ENCODE results near the gene C12orf56. TPM values are rescaled to one million over a fixed set of nuclear protein-coding genes. Genes with fewer than 3 reads are reported as not detected.

C12orf56 gene
- total and polyA plus RNA-seq, 9 of the 15 experiments (the other 6 are each of a cell fraction or from before 2014, with no cell fraction given): 0.40 to 4.8 (median 1.2) TPM

DNA sequence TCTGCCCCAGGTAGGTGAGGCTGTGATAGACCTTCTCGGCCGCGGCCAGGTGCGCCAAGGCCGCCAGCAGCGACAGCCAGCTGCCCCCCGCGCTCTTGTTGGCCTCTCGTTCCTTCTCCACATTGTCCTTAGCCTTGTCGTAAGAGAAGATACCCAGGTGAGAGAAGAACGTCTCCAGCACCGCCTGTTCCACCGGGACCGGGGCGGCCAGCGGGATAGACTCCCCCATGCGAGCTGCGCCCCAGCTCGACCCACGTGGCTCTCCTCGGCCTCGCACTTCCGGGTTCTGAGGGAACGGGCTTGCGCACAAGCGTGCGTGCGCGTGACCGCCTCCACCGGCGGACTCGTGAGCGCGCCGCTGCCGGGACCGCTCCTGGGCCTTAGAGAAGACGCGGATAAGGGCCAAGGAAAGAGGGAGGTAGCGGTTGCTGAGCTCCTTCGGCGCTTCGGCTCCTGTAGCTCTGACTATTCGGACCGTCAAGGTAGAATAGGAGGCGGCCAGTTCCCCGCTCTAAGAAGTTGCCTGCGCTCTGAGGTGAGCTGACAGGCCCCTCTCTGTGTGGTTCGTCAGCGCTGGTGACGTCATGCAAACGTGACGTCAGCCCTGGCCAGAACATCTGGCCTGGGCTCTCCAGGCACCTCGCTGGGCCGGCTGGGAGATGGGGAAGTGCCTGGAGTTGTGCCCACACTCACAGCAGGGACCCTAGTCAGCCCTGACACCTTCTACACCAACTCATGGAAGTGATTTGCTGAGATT, 168.4 kb downstream of the C12orf56 start, which contains the start of gene KICS2 (continued):
- TF ChIP-seq REST (IDR thresholded peaks at IDR 0.05; ENCODE audit: borderline replicate concordance) (peak; percentile 19; the same call in 1 of the 2 replicates), REST (CRISPR knock-in tag; IDR thresholded peaks at IDR 0.05; ENCODE audit: low read depth) (no peak), BHLHE40 (IDR thresholded peaks at IDR 0.05; ENCODE audit: low read length) (peak; percentile 41; the same call in 1 of the 2 replicates), NONO (IDR thresholded peaks at IDR 0.05; ENCODE audit: low read depth in 2 of 2, low read length in 1 of 2) (no peak), ZNF584 (CRISPR knock-in tag; IDR thresholded peaks at IDR 0.05; ENCODE audit: low read depth) (peak; percentile 72; the same call in 1 of the 2 replicates), ARID1B (IDR thresholded peaks at IDR 0.05) (no peak), ETV5 (CRISPR knock-in tag; IDR thresholded peaks at IDR 0.05; ENCODE audit: low read depth) (0 out of 2 replicates have a peak, but pooled peaks have one; percentile 47), MYC (IDR thresholded peaks at IDR 0.05; ENCODE audit: low read depth, low read length) (peak; percentile 100), MYC (CRISPR knock-in tag; IDR thresholded peaks at IDR 0.05; ENCODE audit: borderline replicate concordance, low read depth) (peak; percentile 98; the same call in 1 of the 2 replicates), ZNF311 (CRISPR knock-in tag; IDR thresholded peaks at IDR 0.05) (0 out of 2 replicates have a peak, but pooled peaks have one; percentile 11), EP400 (IDR thresholded peaks at IDR 0.05) (peak; percentile 98), IRF1 (CRISPR knock-in tag; IDR thresholded peaks at IDR 0.05; ENCODE audit: borderline replicate concordance) (peak; percentile 81; the same call in 1 of the 2 replicates), CSDE1 (IDR thresholded peaks at IDR 0.05) (peak in 1 of 2 experiments; percentile 83; a peak in 2 of 4 replicates), SIN3B (IDR thresholded peaks at IDR 0.05; ENCODE audit: low read depth) (0 out of 2 replicates have a peak, but pooled peaks have one; percentile 33), WHSC1 (IDR thresholded peaks at IDR 0.05; ENCODE audit: low read length) (no peak), TEAD1 (CRISPR knock-in tag; IDR thresholded peaks at IDR 0.05) (no peak), RFX7 (CRISPR knock-in tag; IDR thresholded peaks at IDR 0.05) (no peak)

All from K562 (cell line).